Putamen (tissue), 1 donor: Measurements from ENCODE around the gene CASP9.
"Not testable (repeated sequence)": the region's sequence is repeated elsewhere in the genome, so short reads cannot be mapped to it uniquely, and the experiment has no call there.

Source experiments
- DNase-seq: peaks from one replicate; pipeline ENCODE4 v3.0.0-alpha.2; 2016; ENCODE audit warnings: low spot score

The CASP9 gene

GRCh38 chr1:15525050-15526020 is 1.3 kb upstream of the CASP9 start:
- peak; percentile 45 for DNase-seq

GRCh38 chr1:15524283-15525049 is 451 bp upstream of the CASP9 start:
- peak; percentile 99 for DNase-seq

DNA sequence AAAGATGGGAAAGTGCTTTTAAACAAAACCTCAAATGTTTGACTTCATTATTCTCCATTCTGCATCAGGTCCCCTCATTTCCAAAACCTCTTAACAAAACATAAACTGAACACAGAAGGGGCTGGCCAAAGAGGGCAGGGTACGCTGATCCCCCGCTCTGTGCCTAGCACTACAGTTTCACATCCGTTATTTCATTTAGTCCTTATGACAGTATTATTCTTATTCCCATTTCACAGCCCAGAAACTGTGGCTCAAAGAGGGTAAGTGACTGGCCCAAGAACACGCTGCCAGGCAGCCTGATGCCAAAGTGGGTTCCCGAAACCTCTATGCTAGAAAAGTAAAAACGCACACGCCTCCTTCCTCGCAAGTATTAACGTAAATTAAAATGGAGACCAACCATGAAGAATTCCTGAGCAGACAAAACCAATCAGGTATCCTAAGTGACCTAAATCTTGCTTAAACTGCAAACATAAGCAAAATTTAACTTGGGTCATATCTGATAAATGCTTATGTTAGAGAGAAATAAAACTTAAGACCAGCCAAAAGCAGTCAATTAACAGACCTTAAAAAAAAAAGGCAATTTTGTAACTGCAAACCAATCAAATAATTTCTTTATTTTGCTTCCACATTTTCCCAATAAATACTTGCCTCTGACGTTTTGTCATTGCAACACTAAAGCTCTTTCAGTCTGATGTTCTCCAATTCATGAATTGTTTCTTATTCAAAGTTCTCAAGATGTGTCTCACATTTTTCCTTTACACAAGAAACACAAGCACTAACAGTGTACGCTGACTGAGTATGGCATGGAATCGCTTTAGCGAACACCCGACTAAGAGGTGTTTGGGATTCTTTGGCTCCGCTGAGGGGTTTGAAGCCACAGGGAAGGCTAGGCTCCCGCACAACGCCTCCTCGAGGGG is 653 bp downstream of the CASP9 start:
- no peak for DNase-seq

DNA sequence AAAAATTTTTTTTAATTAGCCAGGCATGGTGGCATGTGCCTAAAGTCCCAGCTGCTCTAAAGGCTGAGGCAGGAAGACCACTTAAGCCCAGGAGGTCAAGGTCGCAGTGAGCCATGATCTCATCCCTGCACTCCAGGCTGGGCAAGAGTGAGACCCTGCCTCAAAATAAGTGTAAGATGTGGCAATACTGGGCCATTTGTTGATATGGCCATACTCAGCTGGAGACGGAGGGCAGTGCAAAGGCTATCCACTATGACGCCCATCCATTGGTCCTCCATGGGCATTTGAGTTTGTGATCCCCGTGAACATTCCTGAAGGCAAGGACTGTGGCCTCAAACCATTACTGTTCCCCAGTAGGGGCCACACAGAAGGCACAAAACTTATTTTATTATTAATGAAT is 1.5 kb downstream of the CASP9 start:
- DNase-seq = no peak

GRCh38 chr1:15521206-15521906 is 2.7 kb downstream of the CASP9 start:
- DNase-seq = not testable (repeated sequence)

DNA sequence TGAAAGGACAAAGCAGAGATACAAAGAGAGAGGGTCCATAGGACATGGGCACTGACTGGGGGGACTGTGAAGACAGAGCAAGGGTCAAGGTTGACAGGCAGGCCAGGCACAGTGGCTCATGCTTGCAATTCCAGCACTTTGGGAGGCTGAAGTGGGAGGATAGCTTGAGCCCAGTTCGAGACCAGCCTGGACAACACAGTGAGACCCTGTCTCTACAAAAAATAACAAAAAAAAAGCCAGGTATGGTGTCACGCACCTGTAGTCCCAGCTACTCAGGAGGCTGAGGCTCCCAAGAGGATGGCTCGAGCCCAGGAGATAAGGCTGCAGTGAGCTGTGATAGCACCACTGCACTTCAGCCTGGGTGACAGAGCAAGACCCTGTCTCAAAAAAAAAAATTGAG is 4.4 kb downstream of the CASP9 start:
- DNase-seq = no peak

DNA sequence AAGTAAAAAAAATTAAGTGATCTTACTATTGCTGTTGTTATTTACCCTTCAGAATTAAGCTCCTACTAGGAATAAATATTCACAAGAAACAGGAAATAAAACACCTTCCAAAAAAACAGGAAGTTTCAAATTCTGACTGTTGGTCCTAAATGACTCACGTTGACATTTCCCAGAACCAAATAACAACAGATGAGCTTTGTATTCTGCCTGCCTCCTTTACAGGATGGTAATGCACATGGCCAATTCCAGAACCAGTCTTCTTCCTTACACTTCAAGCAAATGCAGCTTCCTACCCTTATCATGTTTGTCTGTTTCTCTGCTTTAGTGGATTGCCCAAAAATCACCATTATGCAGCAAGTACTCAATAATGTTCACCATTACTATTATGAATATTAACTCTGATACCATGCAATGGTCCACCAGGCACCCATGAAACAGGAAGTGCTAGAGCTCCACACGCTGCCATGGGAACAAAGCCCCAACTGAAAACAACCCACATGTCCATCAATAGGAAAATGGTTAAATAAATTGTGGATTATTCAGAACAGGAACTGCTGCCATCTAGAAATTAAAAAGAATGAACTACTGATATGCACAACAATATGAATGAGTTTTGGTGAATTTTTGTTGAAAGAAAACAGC is 8.9 kb downstream of the CASP9 start:
- DNase-seq = no peak

DNA sequence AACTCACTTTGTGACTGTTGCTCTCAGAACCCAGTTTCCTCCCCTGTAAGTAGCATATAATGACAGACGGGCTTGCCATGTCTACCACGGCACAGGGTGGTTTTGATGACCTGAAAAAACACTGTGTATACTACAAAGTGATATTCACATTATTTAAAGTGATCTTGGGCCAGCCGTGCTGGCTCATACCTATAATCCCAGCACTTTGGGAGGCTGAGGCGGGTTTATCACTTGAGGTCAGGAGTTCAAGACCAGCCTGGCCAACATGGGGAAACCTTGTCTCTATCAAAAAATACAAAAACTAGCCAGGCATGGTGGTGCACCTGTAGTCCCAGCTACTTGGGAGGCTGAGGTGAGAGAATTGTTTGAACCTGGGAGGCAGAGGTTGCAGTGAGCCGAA is 9.5 kb downstream of the CASP9 start:
- not testable (repeated sequence) for DNase-seq

DNA sequence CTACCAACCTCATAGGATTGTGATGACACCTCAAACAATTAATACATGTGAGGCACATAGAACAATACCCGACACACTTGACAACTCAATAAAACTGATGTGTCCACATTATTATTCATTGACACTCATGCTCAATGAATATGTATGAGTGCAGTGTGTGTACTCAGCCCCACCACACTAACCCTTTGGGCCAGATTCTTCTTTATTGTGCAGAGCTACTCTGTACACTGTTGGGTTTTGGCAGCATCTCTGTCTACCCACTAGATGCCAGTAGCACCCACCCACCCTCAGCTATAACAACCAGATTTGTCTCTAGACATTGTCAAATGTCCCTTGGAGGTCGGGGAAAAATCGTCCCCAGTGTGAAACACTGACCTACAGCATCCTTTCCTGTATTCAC is 10.1 kb downstream of the CASP9 start:
- no peak for DNase-seq

- DNase-seq = no peak
These were observed 10.8 kb downstream of the CASP9 start for GRCh38 chr1:15513192-15513591.

DNA sequence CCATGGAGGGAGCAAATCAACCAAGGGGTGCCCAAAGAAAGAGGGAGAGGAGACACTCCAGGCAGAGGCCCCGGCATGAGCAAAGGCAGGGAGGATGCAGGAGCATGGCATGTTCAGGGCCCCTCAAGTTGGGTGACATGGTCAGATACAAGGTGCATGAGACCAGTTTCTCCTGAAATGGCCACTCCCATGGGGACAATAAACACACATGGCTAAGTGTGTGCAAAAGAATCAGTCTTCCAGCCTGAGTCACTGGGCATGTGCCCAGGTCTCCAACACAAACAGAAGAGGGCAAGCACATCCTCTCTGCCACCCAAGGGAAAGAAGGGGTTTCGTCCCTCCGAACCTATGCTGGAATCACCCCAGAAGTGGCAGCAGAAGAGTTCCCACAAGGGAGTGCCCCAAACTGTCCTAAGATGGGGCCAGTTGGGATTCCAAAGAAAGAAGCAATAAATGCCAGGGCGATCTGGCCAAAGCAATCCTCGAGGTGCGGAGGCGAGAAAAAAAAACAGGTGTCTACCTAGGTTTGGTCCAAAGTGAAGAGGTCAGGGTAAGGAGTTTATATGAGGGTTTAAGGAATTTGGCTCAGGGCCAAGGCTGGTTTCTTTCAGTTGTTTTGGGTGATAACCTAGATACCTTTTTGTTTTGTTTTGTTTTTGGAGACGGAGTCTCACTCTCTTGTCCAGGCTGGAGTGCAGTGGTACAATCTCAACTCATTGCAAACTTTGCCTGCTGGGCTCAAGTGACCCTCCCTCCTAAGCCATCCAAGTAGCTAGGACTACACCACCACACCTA is 13.2 kb downstream of the CASP9 start:
- DNase-seq = no peak

- no peak for DNase-seq
These were observed 14.4 kb downstream of the CASP9 start for GRCh38 chr1:15509586-15509985.

DNA sequence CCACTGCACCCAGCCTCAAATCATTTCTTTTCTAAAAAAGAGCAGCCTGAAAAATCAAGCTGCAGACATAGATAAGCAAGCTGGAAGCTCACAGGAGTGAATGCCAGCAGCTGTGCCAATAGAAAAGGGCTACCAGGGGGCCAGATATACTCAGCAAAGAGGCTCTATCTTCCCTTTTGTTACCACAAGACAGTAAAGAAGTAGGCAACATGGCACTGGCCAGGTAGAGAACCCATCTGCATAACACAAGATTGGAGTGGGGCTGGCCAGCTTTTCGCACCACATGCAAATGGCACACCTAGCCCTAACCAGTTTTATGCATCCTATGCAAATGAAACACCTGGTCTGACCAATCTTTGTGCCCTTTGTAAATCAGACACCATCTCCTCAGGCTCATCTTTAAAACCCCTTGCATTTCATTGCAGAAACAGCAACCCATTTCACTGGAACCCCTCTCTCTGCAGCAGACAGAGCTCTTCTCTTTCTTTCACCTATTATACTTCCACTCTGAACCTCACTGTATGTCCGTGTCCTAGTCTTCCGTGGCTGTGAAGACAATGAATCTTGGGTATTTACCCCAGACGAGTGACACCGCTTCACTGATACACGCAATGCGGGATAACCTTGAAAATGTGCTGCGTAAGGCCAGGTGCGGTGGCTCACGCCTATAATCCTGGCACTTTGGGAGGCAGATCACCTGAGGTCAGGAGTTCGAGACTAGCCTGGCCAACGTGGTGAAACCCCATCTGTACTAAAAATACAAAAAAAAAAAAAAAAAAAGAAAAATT is 15.1 kb downstream of the CASP9 start:
- DNase-seq = no peak

GRCh38 chr1:15507278-15507677 is 16.7 kb downstream of the CASP9 start:
- no peak for DNase-seq

DNA sequence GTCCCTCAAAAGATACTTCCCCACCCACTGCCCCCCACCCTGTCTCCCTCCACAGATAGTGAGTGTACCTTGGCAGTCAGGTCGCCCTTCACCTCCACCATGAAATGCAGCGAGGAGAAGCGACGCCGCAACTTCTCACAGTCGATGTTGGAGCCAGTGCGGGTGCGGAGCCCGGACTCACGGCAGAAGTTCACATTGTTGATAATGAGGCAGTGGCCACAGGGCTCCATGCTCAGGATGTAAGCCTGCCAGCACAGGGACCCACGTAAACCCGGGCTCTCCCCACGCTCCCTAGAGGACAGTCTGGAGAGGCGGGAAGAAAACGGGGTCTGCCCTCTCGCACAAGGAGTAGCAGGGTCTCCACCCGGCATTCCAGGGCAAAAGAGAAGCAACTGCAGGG is 17.2 kb downstream of the CASP9 start:
- no peak for DNase-seq

- DNase-seq = no peak
These were observed 19.6 kb downstream of the CASP9 start for GRCh38 chr1:15504436-15504835.

- no peak for DNase-seq
These were observed 22.6 kb downstream of the CASP9 start for GRCh38 chr1:15501208-15502032.
